ELR (cell line): ENCODE data around the gene SLU7.

Experiments
- DNase-seq: peaks from one replicate; pipeline ENCODE4 v3.0.0-alpha.2; 2015; ENCODE audit warnings: low read depth

The SLU7 gene

GRCh38 chr5:160367261-160367660 is 51.6 kb downstream of the SLU7 start:
- DNase-seq = no peak

DNA sequence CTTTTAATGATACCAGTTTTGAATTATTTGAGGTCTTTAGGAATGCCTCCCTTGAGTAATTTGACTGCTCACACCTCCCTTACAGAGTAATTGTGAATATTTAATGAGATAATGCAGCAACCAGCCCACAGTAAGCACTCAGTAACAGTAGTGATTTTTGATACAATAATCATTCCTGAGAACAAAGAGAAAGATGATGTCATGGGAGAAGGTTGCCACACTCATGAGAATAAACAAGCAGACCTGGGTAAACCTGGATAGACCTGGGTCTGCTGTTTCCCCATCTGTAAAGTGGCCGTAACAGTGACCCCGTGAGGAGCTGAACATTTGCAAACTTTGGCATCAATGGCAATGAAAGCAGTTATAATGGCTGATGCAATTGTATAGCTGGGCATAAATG is 52.7 kb downstream of the SLU7 start:
- no peak for DNase-seq

- DNase-seq = no peak
Measured at GRCh38 chr5:160363660-160364395, 55.1 kb downstream of the SLU7 start.

GRCh38 chr5:160363211-160363610 is 55.7 kb downstream of the SLU7 start:
- no peak for DNase-seq

DNA sequence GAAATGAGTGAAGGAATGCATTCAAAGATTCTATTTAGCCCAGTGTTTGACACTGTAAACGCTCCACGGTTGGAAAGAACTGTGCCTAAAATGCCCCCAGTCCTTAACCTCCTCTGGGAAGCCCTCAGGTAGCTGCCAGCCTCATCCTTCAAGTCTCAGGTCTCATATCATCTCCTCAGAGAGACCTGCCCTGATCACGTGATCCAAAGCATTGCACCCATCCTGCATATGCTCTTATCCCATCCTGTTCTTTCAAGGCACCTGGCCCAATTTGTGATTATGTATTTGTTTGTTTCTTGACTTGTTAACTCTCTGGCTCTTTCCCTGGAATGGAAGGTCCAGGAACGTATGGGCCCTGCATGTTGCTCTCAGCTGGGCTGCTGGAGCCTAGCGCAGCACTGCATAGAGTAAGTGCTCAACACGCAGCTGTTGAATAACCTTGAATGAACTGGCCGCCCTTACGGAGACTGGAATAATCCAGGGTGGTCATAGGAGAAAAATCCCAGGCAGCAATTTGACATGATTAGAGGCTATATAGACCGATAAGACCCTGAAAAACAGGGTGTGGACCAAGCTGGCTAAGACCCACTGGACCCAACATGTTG is 57.2 kb downstream of the SLU7 start:
- DNase-seq = no peak

DNA sequence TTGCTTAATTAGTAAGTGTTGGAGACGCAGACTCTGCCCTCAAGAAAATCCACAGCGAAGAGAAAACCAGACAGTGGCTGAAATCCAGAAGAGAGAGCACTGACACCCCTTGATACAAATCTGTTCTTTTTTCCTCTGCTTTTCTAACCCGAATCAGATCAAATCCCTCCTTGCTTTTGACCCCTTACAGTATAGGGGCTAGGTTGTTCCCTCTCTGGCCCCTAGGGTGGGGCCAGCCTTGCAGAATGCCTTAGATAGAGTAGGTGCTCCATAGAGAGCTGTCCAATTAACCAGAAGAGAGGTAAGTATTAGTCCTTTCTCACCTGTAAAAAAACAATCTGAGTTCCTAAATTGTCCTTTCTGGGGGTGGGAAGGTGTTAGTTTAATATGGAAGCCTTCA is 58.6 kb downstream of the SLU7 start:
- DNase-seq = no peak

- DNase-seq = no peak
Measured at GRCh38 chr5:160359816-160360215, 59.1 kb downstream of the SLU7 start.

DNA sequence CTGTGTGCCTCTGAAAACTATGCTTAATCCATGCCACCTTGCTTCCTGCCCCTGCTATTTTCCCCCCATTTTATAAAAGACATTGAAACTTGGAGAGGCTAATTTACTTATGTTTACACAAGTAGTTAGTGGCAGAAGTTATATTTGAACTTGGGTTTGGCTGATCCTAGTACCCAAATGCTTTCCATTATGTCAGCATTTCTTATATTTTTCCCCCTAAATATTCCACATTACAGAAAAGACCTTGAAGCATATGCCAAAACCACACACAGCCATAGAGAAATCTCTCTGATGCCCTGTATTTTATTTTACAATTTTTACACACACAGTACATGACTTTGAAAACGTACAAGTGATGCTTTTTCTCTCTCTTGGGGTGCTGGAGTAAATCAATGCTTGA is 59.6 kb downstream of the SLU7 start:
- DNase-seq = no peak

- DNase-seq = no peak
Measured at GRCh38 chr5:160357861-160358411, 60.9 kb downstream of the SLU7 start.

DNA sequence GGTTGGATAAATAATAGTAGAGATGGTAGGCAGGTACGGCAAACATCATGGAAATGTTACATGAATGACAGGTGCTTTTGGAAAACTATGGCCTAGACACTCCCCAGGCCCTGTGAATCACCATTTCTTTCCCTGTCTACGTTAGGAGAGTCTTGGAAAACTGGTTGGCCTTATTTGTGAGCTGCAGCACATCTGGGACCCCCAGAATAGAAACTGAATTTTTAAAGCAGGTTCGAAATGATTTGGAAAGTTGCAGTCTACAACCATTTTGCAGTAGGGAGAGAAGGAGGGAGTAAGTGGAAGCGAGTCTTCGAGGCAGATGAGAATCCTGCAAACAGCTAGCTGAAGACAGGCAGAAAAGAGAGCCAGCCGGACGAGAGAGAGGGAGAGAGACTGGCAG is 61.5 kb downstream of the SLU7 start:
- no peak for DNase-seq

DNA sequence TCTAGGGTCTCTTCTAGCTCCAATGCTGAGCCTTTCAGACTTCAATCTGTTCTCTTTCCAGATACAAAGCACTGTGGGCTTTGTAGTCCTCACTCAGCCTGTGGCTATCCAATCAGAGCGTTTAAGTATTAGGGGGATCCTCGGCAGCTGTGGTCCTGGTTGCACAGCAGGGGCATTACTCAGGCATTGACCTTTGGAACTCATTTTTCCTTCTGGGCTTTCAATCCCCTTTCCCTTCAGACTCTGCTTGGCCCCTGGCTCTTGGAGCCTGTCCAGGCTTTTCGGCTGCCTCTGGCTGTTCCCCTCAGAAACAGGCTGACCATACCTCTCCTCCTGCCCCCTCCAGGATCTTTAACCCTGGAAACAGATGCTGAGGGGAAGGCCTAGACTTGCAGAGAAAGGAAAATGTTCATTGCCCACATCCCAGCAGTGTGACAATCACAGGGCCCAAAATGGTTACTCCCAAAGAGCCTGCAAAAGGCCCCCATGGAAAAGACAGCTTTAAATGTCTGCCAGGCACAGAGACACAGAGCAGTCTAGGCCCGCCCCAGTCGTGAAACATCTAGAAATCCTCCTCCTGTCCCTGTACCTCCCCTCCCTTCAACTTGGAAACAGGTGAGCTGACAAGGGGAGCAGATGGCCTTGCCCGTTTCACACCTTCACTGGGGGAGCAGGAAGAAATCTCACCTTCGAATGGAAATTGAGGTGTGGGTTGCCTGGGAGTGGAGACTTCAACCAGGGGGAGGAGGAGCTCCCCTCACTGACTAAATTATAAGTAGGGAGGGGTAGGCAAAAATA is 62.1 kb downstream of the SLU7 start:
- no peak for DNase-seq

- no peak for DNase-seq
Measured at GRCh38 chr5:160354666-160355065, 64.2 kb downstream of the SLU7 start.

DNA sequence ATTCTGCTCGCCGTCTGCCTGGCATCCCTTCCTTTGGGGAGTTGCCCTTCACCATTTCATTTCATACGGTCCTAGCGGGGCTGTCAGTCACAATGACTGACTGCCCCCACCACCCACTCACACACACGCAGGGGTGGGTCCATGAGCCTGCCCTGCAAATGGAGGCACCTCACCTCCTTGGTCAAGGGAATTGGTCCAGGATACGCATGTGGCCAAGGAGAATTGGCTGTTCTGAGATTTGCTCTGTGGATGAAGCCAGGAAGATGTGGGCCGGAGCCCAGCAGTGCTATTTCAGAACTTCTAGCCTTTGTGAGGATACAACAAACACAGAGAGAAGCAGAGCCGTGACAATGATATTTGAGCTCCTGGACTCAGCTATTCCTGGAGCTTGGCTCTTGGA is 65.5 kb downstream of the SLU7 start:
- DNase-seq = no peak

- no peak for DNase-seq
Measured at GRCh38 chr5:160352308-160352707, 66.6 kb downstream of the SLU7 start.
